ENCODE measurements around the gene C1orf159.

DNA sequence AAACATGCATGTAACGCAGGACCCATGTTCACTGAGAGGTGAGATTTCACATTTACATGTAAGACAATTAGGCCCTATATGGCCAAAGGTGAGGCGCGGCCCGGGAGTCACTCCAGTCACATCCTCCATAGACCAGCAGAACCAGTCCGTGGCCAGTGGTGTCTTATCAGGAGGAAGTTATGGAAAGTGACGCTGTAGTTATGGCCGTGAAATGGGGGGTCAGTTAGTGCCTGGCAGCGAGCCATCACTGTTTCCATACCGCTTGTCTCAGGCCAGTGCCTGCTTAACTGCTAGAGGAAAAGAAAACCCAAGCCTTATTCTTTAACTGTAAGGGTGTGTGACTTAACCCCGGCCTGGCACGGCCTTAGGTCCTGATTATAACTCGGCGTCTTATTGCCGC lies 6.1 kb downstream of the C1orf159 start:
- TF ChIP-seq CTCF (IDR thresholded peaks at IDR 0.05) (no peak), POLR2A (IDR thresholded peaks at IDR 0.05) (no peak)

All from testis (tissue), 2 donors.